SU-DHL-6 (cell line): ENCODE results near the gene HARBI1.

Source experiments
- H2AFZ ChIP-seq: fragments of 200-600 bp; sonication (generic); 2 replicates; pipeline ENCODE4 v1.6.1; 2014; ENCODE audit warnings: low read depth, mild to moderate bottlenecking, moderate library complexity, mixed read lengths, antibody characterized with exemption, low read length; ENCODE audit not compliant: severe bottlenecking
- H3F3A ChIP-seq: fragments of 200-600 bp; shearing (Covaris generic); 2 replicates; pipeline ENCODE4 v1.6.0; 2016; ENCODE audit warnings: antibody characterized with exemption, mild to moderate bottlenecking; ENCODE audit not compliant: insufficient read depth
- H3K27ac ChIP-seq: fragments of 200-600 bp; sonication (generic); 2 replicates; pipeline ENCODE4 v1.5.1; 2016; ENCODE audit warnings: low read depth, mild to moderate bottlenecking, low read length, moderate library complexity, mixed read lengths
- H3K27me3 ChIP-seq: fragments of 200-600 bp; sonication (generic), shearing (Covaris generic); 2 replicates; pipeline ENCODE4 v1.6.0; 2014; ENCODE audit warnings: mild to moderate bottlenecking, low read length
- H3K36me3 ChIP-seq: fragments of 200-600 bp; sonication (generic); 2 replicates; pipeline ENCODE4 v1.6.1; 2014; ENCODE audit warnings: mild to moderate bottlenecking, low read length, mixed read lengths
- H3K4me2 ChIP-seq: fragments of 300-600, 200-600 bp; shearing (Covaris generic), sonication (generic); 2 replicates; pipeline ENCODE4 v1.6.0; 2014; ENCODE audit warnings: low read length, low read depth, mild to moderate bottlenecking; ENCODE audit not compliant: poor library complexity, severe bottlenecking
- H3K4me3 ChIP-seq: fragments of 200-600 bp; sonication (generic); 2 replicates; pipeline ENCODE4 v1.5.1; 2014; ENCODE audit warnings: antibody characterized with exemption, low read length, mild to moderate bottlenecking, mixed read lengths; ENCODE audit not compliant: insufficient read depth, poor library complexity, severe bottlenecking
- H3K79me2 ChIP-seq: fragments of 200-600 bp; sonication (generic); 2 replicates; pipeline ENCODE4 v1.6.1; 2014; ENCODE audit warnings: mild to moderate bottlenecking, low read length, moderate library complexity; ENCODE audit not compliant: insufficient read depth
- H3K9ac ChIP-seq: fragments of 200-600 bp; sonication (generic); 2 replicates; pipeline ENCODE4 v1.7.0; 2014; ENCODE audit warnings: mild to moderate bottlenecking, low read length
- H3K9me2 ChIP-seq: fragments of 200-600 bp; sonication (generic); replicated peaks from 2 replicates; pipeline ENCODE4 v1.6.1; 2014; ENCODE audit warnings: low read length; ENCODE audit not compliant: insufficient read depth
- H3K9me3 ChIP-seq: fragments of 200-600 bp; sonication (generic); 2 replicates; pipeline ENCODE4 v1.6.1; 2014; ENCODE audit warnings: low read length, mixed read lengths; ENCODE audit not compliant: insufficient read depth
- H4K20me1 ChIP-seq: fragments of 200-600 bp; sonication (generic); 2 replicates; pipeline ENCODE4 v1.6.1; 2014; ENCODE audit warnings: low read depth, mild to moderate bottlenecking, antibody characterized with exemption, low read length, moderate library complexity, mixed read lengths
- CTCF ChIP-seq: fragments of 200-600 bp; sonication (generic); IDR thresholded peaks from one replicate; pipeline ENCODE4 v1.5.1; 2017; ENCODE audit warnings: antibody characterized with exemption, mild to moderate bottlenecking, low read length, moderate library complexity; ENCODE audit not compliant: insufficient read depth, poor library complexity, severe bottlenecking
- EZH2phosphoT487 ChIP-seq: fragments of 200-600 bp; sonication (generic), shearing (Covaris generic); conservative IDR thresholded peaks from 2 replicates; pipeline ENCODE4 v1.6.1; 2018; ENCODE audit warnings: mild to moderate bottlenecking, antibody characterized with exemption, low read length, moderate library complexity, mixed read lengths

Gene HARBI1

GRCh38 chr11:46637546-46637945 lies 20.5 kb upstream of the HARBI1 start:
- no peaks in the 10 kb centered on the region for H3K36me3 ChIP-seq
- H2AFZ ChIP-seq: no peak overlapping the region
- no peaks in the 10 kb centered on the region for H3K27me3 ChIP-seq
- H4K20me1 ChIP-seq: no peaks in the 10 kb centered on the region
- no peak overlapping the region for H3K4me3 ChIP-seq
- H3F3A ChIP-seq: 0 out of 2 replicates have a peak, but pooled peaks cover 4% of the 10 kb centered on the region
- no peak overlapping the region for H3K4me2 ChIP-seq
- no peak overlapping the region for H3K27ac ChIP-seq
- no peak for TF ChIP-seq EZH2phosphoT487
- TF ChIP-seq CTCF: no peak
- H3K9ac ChIP-seq: no peak overlapping the region
- H3K79me2 ChIP-seq: no peaks in the 10 kb centered on the region
- H3K9me2 ChIP-seq: no peaks in the 10 kb centered on the region
- H3K9me3 ChIP-seq: no peaks in the 10 kb centered on the region

GRCh38 chr11:46635557-46636139 lies 18.6 kb upstream of the HARBI1 start:
- no peaks in the 10 kb centered on the region for H3K9me2 ChIP-seq
- no peak overlapping the region for H3K4me2 ChIP-seq
- no peak overlapping the region for H2AFZ ChIP-seq
- no peaks in the 10 kb centered on the region for H3K79me2 ChIP-seq
- no peak overlapping the region for H3K27ac ChIP-seq
- no peaks in the 10 kb centered on the region for H3K27me3 ChIP-seq
- H4K20me1 ChIP-seq: no peaks in the 10 kb centered on the region
- 0 out of 2 replicates have a peak, but pooled peaks cover 4% of the 10 kb centered on the region for H3F3A ChIP-seq
- H3K9me3 ChIP-seq: no peaks in the 10 kb centered on the region
- H3K36me3 ChIP-seq: no peaks in the 10 kb centered on the region
- no peak overlapping the region for H3K4me3 ChIP-seq
- TF ChIP-seq CTCF (no peak), EZH2phosphoT487 (no peak)
- H3K9ac ChIP-seq: no peak overlapping the region

DNA sequence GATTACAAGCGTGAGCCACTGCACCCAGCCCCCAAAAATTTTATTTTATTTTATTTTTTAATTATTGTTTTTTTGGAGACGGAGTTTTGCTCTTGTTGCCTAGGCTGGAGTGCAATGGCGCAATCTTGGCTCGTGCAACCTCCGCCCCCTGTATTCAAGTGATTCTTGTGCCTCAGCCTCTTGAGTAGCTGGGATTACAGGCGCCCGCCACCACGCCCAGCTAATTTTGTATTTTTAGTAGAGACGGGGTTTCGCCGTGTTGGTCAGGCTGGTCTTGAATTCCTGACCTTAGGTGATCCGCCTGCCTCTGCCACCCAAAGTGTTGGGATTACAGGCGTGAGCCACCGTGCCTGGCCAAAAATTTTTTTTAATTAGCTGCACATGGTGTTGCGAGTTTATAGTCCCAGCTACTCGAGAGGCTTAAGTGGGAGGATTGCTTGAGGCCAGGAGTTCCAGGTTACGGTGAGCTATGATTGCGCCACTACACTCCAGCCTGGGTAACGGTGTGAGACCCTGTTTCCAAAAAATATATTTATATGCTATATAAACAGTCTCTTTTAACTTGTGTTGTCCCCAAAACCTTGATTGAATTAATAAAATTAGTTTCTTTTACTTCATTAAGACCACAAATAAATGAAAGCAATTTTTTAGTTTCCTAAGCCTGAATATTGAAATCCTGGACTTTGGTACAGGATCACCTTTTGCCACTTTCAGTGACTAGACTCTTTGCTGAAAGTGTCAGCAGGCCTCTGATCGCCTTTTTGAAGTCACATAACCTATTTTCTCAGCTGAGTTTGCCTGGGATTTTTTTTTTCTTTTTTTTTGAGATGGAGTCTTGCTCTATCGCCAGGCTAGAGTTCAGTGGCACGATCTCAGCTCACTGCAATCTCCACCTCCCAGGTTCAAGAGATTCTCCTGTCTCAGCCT lies 16.5 kb upstream of the HARBI1 start:
- TF ChIP-seq CTCF (no peak), EZH2phosphoT487 (no peak)
- 0 out of 2 replicates have a peak, but pooled peaks cover 4% of the 10 kb centered on the region for H3F3A ChIP-seq
- no peak overlapping the region for H2AFZ ChIP-seq
- no peaks in the 10 kb centered on the region for H3K79me2 ChIP-seq
- H3K27ac ChIP-seq: no peak overlapping the region
- no peak overlapping the region for H3K9ac ChIP-seq
- H3K9me2 ChIP-seq: no peaks in the 10 kb centered on the region
- no peaks in the 10 kb centered on the region for H4K20me1 ChIP-seq
- H3K36me3 ChIP-seq: no peaks in the 10 kb centered on the region
- H3K4me2 ChIP-seq: no peak overlapping the region
- no peaks in the 10 kb centered on the region for H3K27me3 ChIP-seq
- no peaks in the 10 kb centered on the region for H3K9me3 ChIP-seq
- no peak overlapping the region for H3K4me3 ChIP-seq
